Colon (tissue), 2 donors: ENCODE results near the gene CCAR1.
"Not testable (repeated sequence)": the region's sequence is repeated elsewhere in the genome, so short reads cannot be mapped to it uniquely, and the experiment has no call there.

ENCODE experiments used
- FAIRE-seq: peaks from 2 replicates; lab custom pipeline; 2012; peaks lifted over from hg19 to GRCh38; lab: Jason Lieb, UNC
- donor health status: control.
- donor health status: control.

The CCAR1 gene

GRCh38 chr10:68759223-68759863 is 38.3 kb downstream of the CCAR1 start:
- FAIRE-seq: no peak

DNA sequence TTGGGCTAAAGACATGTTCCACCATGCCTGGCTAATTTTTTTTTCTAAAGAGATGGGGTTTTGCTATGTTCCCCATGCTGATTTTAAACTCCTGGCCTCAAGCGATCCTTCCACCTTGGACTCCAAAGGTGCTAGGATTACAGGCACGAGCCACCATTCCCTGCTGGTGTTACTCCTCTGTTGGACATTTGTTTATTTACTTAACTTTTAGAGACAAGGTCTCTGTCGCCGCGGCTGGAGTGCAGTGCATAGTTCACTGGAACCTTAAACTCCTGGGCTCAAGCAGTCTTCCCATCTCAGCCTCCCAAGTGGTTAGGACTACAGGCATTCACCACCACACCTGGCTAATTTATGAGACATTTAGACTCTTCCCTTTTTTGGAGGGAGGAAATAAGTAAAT is 38.9 kb downstream of the CCAR1 start:
- FAIRE-seq: no peak

DNA sequence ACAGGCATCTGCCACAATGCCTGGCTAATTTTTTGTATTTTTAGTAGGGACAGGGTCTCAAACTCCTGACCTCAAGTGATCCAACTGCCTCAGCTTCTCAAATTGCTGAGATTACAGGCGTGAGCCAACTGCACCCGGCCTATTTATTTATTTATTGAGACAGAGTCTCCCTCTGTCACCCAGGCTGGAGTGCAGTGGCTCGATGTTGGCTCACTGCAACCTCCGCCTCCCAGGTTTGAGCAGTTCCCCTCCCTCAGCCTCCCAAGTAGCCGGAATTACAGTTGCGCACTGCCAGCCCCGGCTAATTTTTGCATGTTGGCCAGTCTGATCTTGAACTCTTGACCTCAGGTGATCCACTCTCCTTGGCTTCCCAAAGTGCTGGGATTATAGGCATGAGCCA is 46.4 kb downstream of the CCAR1 start:
- not testable (repeated sequence) for FAIRE-seq

GRCh38 chr10:68781613-68782574 is 60.9 kb downstream of the CCAR1 start:
- no peak for FAIRE-seq

GRCh38 chr10:68784476-68784875 is 63.4 kb downstream of the CCAR1 start:
- FAIRE-seq: no peak

GRCh38 chr10:68787813-68788212 is 66.8 kb downstream of the CCAR1 start:
- no peak for FAIRE-seq

- no peak for FAIRE-seq
Measured at GRCh38 chr10:68790476-68790875, 69.4 kb downstream of the CCAR1 start.

GRCh38 chr10:68792115-68792514 is 71.1 kb downstream of the CCAR1 start:
- no peak for FAIRE-seq

GRCh38 chr10:68795886-68796532 is 75.0 kb downstream of the CCAR1 start:
- FAIRE-seq: no peak

DNA sequence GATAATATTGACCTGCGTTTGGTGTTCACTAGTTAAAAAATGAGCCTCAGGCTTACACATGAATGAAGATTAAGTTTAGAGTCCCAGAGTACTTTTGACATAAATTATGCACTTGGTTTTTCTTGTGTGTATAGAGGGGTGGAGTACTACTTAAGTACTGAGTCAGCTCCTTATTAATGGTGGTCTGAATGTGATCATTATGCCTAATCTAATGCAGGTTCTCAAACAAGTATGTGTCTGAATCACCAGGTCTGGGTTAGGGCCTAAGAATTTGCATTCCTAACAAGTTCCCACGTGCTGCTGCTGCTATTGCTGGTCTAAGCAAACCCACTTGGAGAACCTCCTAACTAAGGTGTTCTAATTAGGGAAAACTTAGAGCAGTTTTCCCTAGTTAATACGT is 75.6 kb downstream of the CCAR1 start:
- FAIRE-seq: no peak

GRCh38 chr10:68800211-68800610 is 79.2 kb downstream of the CCAR1 start:
- no peak for FAIRE-seq

- no peak for FAIRE-seq
Measured at GRCh38 chr10:68804692-68805091, 83.7 kb downstream of the CCAR1 start.

- FAIRE-seq: not testable (repeated sequence)
Measured at GRCh38 chr10:68810830-68811229, 89.8 kb downstream of the CCAR1 start.

DNA sequence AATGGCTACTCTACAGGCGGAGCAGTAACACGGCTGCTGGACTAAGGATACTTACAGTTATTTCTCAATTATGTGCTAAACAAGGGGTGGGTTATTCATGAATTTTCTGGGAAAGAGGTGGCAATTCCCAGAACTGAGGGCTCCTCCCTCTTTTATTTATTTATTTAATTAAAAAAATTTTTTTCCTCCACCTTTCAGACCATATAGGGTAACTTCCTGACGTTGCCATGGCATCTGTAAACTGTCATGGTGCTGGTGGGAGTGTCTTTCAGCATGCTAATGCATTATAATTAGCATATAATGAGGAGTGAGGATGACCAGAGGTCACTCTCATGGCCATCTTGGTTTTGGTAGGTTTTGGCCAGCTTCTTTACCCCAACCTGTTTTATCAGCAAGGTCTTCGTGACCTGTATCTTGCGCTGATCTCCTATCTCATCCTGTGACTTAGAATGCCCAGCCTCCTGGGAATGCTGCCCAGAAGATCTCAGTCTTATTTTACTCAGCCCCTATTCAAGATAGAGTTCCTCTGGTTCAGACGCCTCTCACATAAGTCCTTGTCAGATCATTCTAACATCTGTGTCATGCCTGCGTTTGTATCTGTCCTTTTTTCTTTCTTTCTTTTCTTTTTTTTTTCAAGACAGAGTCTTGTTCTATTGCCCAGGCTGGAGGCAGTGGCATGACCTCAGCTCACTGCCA is 90.4 kb downstream of the CCAR1 start:
- no peak for FAIRE-seq

DNA sequence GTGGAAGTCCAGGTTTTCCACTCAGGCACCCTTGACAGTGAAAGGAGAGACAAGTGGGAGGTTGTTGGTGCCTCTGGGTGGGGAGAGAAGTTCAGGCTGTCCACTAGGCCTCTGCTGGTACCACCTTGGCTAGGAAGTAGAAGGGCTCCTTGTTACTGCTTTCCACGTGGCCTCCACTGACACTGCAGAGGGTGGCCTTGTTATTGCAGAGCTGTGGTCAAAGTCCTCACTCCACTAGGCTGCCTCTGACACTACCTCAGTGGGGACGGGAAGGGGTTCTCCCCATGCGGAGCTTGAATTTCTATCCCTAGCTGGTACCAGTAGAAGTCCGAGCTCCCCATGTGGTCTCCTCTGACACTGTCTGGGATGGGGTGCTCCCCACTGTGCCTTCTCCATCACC is 91.4 kb downstream of the CCAR1 start:
- FAIRE-seq: no peak

DNA sequence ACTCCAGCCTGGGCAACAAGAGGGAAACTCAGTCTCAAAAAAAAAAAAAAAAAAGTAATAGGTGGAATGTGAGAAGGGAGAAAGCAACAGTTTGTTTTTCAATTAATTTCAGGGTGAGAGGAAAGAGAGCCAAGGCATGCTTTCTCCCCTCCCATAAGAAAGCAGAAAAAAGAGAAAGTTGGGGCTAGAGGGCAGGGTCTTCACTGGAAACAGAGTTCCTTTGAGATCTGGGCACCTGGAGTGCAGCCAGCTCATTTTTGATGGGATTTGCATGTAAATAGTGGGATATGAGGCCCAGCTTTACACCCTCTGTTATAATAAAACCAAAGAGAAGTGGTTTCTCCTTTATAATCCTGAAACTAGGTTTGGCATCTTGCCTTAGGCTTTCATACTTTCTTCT is 92.5 kb downstream of the CCAR1 start:
- FAIRE-seq: no peak

DNA sequence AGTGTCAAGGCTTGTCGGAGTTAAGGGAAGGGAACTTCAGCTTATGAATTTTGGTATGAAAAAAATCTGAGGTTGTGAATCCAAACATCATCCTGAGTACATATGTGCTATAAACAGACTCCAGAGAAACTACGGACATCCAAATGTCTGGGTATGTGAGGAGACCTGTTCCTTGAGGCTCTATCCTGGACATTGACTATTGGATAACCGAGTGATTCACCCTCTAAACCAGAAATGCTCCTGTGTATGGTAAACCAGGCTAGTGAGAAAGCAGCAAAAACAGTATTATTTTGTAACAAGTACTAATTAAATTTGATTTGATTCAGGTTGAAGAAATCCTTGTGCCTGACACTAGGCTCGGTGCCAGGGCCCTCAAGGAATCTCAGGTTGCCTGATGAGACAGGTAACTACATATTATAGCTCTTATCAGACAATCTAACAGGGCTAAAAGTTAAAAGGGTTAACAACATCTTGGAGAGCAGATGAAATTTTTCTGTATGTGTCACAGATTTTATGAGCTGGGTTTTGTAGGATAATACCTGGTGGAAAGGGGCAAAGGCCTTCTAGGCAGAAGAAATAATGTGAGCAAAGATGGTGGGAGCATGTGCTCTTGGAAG is 95.9 kb downstream of the CCAR1 start:
- FAIRE-seq: no peak

- not testable (repeated sequence) for FAIRE-seq
Measured at GRCh38 chr10:68820359-68820758, 99.3 kb downstream of the CCAR1 start.

- not testable (repeated sequence) for FAIRE-seq
Measured at GRCh38 chr10:68822626-68823025, 101.6 kb downstream of the CCAR1 start.

DNA sequence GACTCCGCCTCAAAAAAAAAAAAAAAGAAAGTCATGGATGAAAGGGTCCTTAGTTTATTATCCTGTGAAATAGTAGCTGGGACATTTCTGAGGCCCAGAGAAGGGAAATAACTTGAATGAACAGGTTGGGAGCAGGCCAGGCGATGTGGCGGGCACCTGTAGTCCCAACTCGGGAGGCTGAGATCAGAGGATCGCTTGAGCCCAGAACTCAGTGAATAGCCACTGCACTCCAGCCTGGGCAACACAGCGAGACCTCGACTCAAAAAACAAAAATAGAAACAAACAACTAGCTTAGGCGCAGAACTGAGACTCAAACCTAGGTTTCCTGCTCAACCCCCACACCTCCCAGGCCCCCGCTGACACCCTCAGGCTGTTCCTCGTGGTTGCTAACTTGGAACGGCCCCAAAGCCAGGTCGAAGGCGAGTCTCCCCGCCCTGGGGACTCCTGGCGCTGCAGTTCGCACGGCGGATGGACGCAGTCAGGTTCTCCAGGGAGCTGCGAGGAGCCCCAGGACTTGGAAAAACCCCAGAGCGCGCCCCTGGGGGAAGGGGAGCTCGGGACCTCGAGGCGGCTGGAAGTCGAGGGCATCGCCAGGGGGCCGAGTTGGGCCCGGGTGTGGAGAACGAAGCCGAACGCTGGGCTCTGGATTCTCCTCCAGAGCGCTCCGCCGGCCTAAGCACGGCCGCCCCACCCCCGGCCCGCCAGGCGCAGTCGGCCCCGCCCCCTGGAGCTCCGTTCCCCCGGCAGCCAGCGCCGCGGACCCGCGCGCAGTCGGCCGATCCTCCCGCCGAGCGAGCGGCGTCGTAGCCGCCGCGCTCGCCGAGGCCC is 105.9 kb downstream of the CCAR1 start, which contains the start of gene STOX1:
Gene STOX1 (plus strand): TSS at position 768 of the 828 bp plus-strand sequence. CDS start 93 bp downstream, outside the sequence.
- no peak for FAIRE-seq

- FAIRE-seq: not testable (repeated sequence)
Measured at GRCh38 chr10:68827592-68827959, 106.5 kb downstream of the CCAR1 start.
